H9 (cell line): ENCODE measurements around the gene NAGLU. TPM values are rescaled to one million over a fixed set of nuclear protein-coding genes. Genes with fewer than 3 reads are reported as not detected.
"Not testable (repeated sequence)": the region's sequence is repeated elsewhere in the genome, so short reads cannot be mapped to it uniquely, and the experiment has no call there.

Source experiments
- DNase-seq: peaks from one replicate; pipeline ENCODE4 v3.0.0-alpha.2; 2017
- H2AFZ ChIP-seq: one replicate; pipeline ENCODE4 v1.6.1; 2013; ENCODE audit warnings: mild to moderate bottlenecking, low read length, control low read depth, moderate library complexity
- H2AK5ac ChIP-seq: 2 replicates; pipeline ENCODE4 v1.6.1; 2013; ENCODE audit warnings: low read length, control low read depth, mixed read lengths; ENCODE audit not compliant: insufficient read length
- H2BK120ac ChIP-seq: one replicate; pipeline ENCODE4 v1.6.1; 2013; ENCODE audit warnings: low read depth, mild to moderate bottlenecking, low read length, control low read depth, inconsistent platforms; ENCODE audit not compliant: poor library complexity, severe bottlenecking
- H2BK12ac ChIP-seq: 2 replicates; pipeline ENCODE4 v1.6.1; 2013; ENCODE audit warnings: low read length, control low read depth, mixed read lengths, low read depth; ENCODE audit not compliant: insufficient read length
- H2BK15ac ChIP-seq: 2 replicates; pipeline ENCODE4 v1.6.1; 2013; ENCODE audit warnings: low read depth, low read length, control low read depth
- H2BK20ac ChIP-seq: one replicate; pipeline ENCODE4 v1.6.1; 2013; ENCODE audit warnings: low read depth, mild to moderate bottlenecking, low read length, control low read depth, inconsistent platforms; ENCODE audit not compliant: poor library complexity, severe bottlenecking
- H2BK5ac ChIP-seq: 2 replicates; pipeline ENCODE4 v1.6.1; 2013; ENCODE audit warnings: low read length, control low read depth, mixed read lengths; ENCODE audit not compliant: insufficient read length
- H3K14ac ChIP-seq: 2 replicates; pipeline ENCODE4 v1.6.1; 2013; ENCODE audit warnings: low read length, control low read depth; ENCODE audit not compliant: insufficient read depth
- H3K18ac ChIP-seq: 2 replicates; pipeline ENCODE4 v1.6.1; 2013; ENCODE audit warnings: low read depth, mild to moderate bottlenecking, mixed read lengths, low read length, control low read depth; ENCODE audit not compliant: insufficient read length
- H3K23ac ChIP-seq: 2 replicates; pipeline ENCODE4 v1.6.1; 2013; ENCODE audit warnings: low read length, control low read depth, mixed read lengths, low read depth; ENCODE audit not compliant: insufficient read length
- H3K23me2 ChIP-seq: 2 replicates; pipeline ENCODE4 v1.6.1; 2013; ENCODE audit warnings: low read depth, mild to moderate bottlenecking, mixed read lengths, low read length, control low read depth; ENCODE audit not compliant: insufficient read length, poor library complexity, severe bottlenecking
- H3K27ac ChIP-seq: 2 replicates; pipeline ENCODE4 v1.5.1; 2013; ENCODE audit warnings: low read length, control low read depth, mixed read lengths, low read depth; ENCODE audit not compliant: insufficient read length
- H3K27me3 ChIP-seq: 2 replicates; pipeline ENCODE4 v1.6.1; 2013; ENCODE audit warnings: low read length, control low read depth, inconsistent platforms; ENCODE audit not compliant: insufficient read depth
- H3K4ac ChIP-seq: 2 replicates; pipeline ENCODE4 v1.6.1; 2013; ENCODE audit warnings: low read depth, mild to moderate bottlenecking, control low read depth, inconsistent platforms, low read length, moderate library complexity
- H3K4me1 ChIP-seq: 2 replicates; pipeline ENCODE4 v1.6.1; 2013; ENCODE audit warnings: low read length, control low read depth, inconsistent platforms; ENCODE audit not compliant: insufficient read depth
- H3K4me2 ChIP-seq: 2 replicates; pipeline ENCODE4 v1.6.1; 2013; ENCODE audit warnings: low read length, control low read depth, mixed read lengths; ENCODE audit not compliant: insufficient read length, insufficient read depth
- H3K56ac ChIP-seq: 2 replicates; pipeline ENCODE4 v1.6.1; 2013; ENCODE audit warnings: low read depth, mild to moderate bottlenecking, mixed read lengths, low read length, control low read depth; ENCODE audit not compliant: insufficient read length
- H3K79me1 ChIP-seq: 2 replicates; pipeline ENCODE4 v1.6.1; 2013; ENCODE audit warnings: low read depth, mild to moderate bottlenecking, moderate library complexity, low read length, control low read depth, inconsistent platforms; ENCODE audit not compliant: insufficient read depth, poor library complexity, severe bottlenecking
- H3K79me2 ChIP-seq: 2 replicates; pipeline ENCODE4 v1.6.1; 2013; ENCODE audit warnings: low read length, control low read depth, inconsistent platforms; ENCODE audit not compliant: insufficient read depth
- H3K9ac ChIP-seq: 2 replicates; pipeline ENCODE4 v1.6.1; 2013; ENCODE audit warnings: low read length, control low read depth, mixed read lengths; ENCODE audit not compliant: insufficient read length; ENCODE audit errors: extremely low read depth
- H3K9me3 ChIP-seq: one replicate; pipeline ENCODE4 v1.6.1; 2013; ENCODE audit warnings: low read depth, low read length, inconsistent platforms; ENCODE audit not compliant: control insufficient read depth
- H3T11ph ChIP-seq: one replicate; pipeline ENCODE4 v1.6.1; 2013; ENCODE audit warnings: mild to moderate bottlenecking, low read length, control low read depth, inconsistent platforms
- H4K20me1 ChIP-seq: one replicate; pipeline ENCODE4 v1.6.1; 2013; ENCODE audit not compliant: control insufficient read depth, insufficient read length, insufficient read depth
- H4K5ac ChIP-seq: 2 replicates; pipeline ENCODE4 v1.6.1; 2013; ENCODE audit warnings: low read depth, mild to moderate bottlenecking, mixed read lengths, low read length, control low read depth; ENCODE audit not compliant: insufficient read length
- H4K8ac ChIP-seq: replicated peaks from 2 replicates; pipeline ENCODE4 v1.6.1; 2013; ENCODE audit warnings: low read length, control low read depth, mixed read lengths, low read depth; ENCODE audit not compliant: insufficient read length
- H4K91ac ChIP-seq: 2 replicates; pipeline ENCODE4 v1.6.1; 2013; ENCODE audit warnings: low read depth, mild to moderate bottlenecking, moderate library complexity, mixed read lengths, low read length, control low read depth; ENCODE audit not compliant: insufficient read length
- H3K27ac Mint-ChIP-seq, 3 experiments: 2 replicates in 2 of 3; 3 replicates in 1 of 3; pipeline ENCODE4 v1.8.0; 2020 to 2021; ENCODE audit warnings: mixed read lengths in 3 of 3, mild to moderate bottlenecking in 1 of 3, moderate library complexity in 1 of 3
- H3K27me3 Mint-ChIP-seq: 2 replicates; pipeline ENCODE4 v1.8.0; 2021; ENCODE audit warnings: low read depth, mild to moderate bottlenecking, moderate library complexity, mixed read lengths
- H3K36me3 Mint-ChIP-seq, 3 experiments: 2 replicates in 2 of 3; 3 replicates in 1 of 3; pipeline ENCODE4 v1.8.0; 2020 to 2021; ENCODE audit warnings: low read depth in 3 of 3, mixed read lengths in 3 of 3; ENCODE audit not compliant: insufficient read depth in 1 of 3
- H3K4me1 Mint-ChIP-seq, 2 experiments: 2 replicates each; pipeline ENCODE4 v1.8.0; 2020; ENCODE audit warnings: mixed read lengths in 2 of 2
- H3K4me3 Mint-ChIP-seq, 2 experiments: 2 replicates in 1 of 2; 3 replicates in 1 of 2; pipeline ENCODE4 v1.8.0; 2020 to 2021; ENCODE audit warnings: mild to moderate bottlenecking in 2 of 2, mixed read lengths in 2 of 2, moderate library complexity in 1 of 2
- H3K9me3 Mint-ChIP-seq, 2 experiments: 2 replicates in 1 of 2; 3 replicates in 1 of 2; pipeline ENCODE4 v1.8.0; 2020; ENCODE audit warnings: mild to moderate bottlenecking in 2 of 2, mixed read lengths in 2 of 2, moderate library complexity in 1 of 2
- WGBS: extraction: QIAGEN DNeasy Blood & Tissue Kit; methylation state at CpG from one replicate; pipeline ENCODE4 v1.1.7; 2013; ENCODE audit warnings: missing lambda C conversion rate, low lambda C conversion rate, mixed read lengths; ENCODE audit not compliant: insufficient read length; ENCODE audit errors: extremely low coverage; 5-methylcytosine and 5-hydroxymethylcytosine counted together
- total RNA-seq: library from RNA; stranded (reverse); gene quantifications from 2 replicates; pipeline ENCODE4 v1.2.1, GENCODE V29; 2021
- TF ChIP-seq, protein P1 (sequence below): fragments of 200-600 bp; sonication (generic); conservative IDR thresholded peaks from 3 replicates; pipeline ENCODE4 v1.8.0; 2021; ENCODE audit warnings: antibody characterized with exemption, mild to moderate bottlenecking

The NAGLU gene
- total RNA-seq, 1 experiment from 2014 or later, result 23.5 TPM

DNA sequence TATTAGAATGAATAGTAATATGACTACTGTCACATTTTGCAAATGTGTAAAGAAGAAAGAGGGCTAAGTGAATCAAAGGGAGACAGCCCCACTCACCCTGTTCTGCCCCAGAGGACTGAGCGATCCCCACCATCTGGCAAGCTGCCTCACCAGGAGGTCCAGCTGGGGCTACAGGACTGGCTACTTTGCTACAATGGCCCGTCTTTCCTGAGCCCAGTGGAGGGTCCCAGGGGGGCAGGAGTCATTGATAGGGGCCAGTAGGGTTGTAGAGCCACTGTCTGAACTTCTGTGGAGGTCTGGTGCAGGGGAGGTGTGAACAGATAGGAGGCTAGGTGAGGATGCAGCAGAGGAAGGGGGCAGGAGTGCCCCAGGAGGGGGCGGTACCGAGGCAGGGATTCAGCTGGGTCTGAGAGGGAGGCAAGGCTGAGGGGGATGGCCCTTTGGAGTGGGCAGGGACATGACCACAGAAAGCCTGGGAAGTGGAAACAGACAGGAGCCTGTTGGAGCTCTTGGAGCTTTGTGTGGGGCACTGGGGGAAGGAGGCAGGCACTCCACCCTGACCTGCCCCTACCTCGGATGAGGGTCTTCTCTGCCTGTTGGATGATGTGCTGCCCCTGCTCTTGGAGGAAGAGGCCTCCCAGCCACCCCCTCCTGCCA is 20.0 kb downstream of the NAGLU start:
- Mint-ChIP-seq H3K4me3 (peak overlapping the region; percentile 34 to 92; a peak in 4 of 5 replicates), H3K4me1 (peaks cover 10 to 22% of the 10 kb centered on the region in 2 experiments)
- not testable (repeated sequence) for H3K14ac ChIP-seq, H4K20me1 ChIP-seq, H3K27me3 ChIP-seq, H3K79me1 ChIP-seq, H3K23me2 ChIP-seq, H3K4ac ChIP-seq, H4K91ac ChIP-seq, H4K5ac ChIP-seq, H3K56ac ChIP-seq, H3K23ac ChIP-seq, H3K27ac Mint-ChIP-seq, H3K27ac ChIP-seq, H3T11ph ChIP-seq, H3K27me3 Mint-ChIP-seq, H2BK12ac ChIP-seq, H2BK15ac ChIP-seq, H3K4me1 ChIP-seq, H3K9ac ChIP-seq, H4K8ac ChIP-seq, H2BK5ac ChIP-seq, H2AFZ ChIP-seq, H3K79me2 ChIP-seq, H3K36me3 Mint-ChIP-seq, H2BK20ac ChIP-seq, H2AK5ac ChIP-seq, H3K9me3 ChIP-seq, H3K4me2 ChIP-seq, H3K9me3 Mint-ChIP-seq, H3K18ac ChIP-seq, H2BK120ac ChIP-seq
- WGBS, result no CpG with 5 or more reads among the region's 5 CpGs
- peak; percentile 90 for DNase-seq
- TF ChIP-seq, protein P1, sequence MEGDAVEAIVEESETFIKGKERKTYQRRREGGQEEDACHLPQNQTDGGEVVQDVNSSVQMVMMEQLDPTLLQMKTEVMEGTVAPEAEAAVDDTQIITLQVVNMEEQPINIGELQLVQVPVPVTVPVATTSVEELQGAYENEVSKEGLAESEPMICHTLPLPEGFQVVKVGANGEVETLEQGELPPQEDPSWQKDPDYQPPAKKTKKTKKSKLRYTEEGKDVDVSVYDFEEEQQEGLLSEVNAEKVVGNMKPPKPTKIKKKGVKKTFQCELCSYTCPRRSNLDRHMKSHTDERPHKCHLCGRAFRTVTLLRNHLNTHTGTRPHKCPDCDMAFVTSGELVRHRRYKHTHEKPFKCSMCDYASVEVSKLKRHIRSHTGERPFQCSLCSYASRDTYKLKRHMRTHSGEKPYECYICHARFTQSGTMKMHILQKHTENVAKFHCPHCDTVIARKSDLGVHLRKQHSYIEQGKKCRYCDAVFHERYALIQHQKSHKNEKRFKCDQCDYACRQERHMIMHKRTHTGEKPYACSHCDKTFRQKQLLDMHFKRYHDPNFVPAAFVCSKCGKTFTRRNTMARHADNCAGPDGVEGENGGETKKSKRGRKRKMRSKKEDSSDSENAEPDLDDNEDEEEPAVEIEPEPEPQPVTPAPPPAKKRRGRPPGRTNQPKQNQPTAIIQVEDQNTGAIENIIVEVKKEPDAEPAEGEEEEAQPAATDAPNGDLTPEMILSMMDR, result peak; percentile 59
